Measurements from ENCODE around the gene IL22RA1. TPM values are rescaled to one million over a fixed set of nuclear protein-coding genes. Genes with fewer than 3 reads are reported as not detected.

The IL22RA1 gene
- total RNA-seq, 1 experiment from 2014 or later: 1.2 TPM

- no peaks in the 10 kb centered on the region for H3K27me3 ChIP-seq (ENCODE audit: low read length)
- H3K4me3 ChIP-seq (ENCODE audit: low read length): no peak overlapping the region
- no TSS peak for BruUV-seq (replicated peaks)
- no peaks in the 10 kb centered on the region for H3K9me3 ChIP-seq (ENCODE audit: low read length)
- POLR2A ChIA-PET (ENCODE audit: unreplicated experiment): interaction anchor here (0.6 kb wide), 1 partner anchor 46 kb away, joined by 3 read pairs; no protein-coding TSS in a partner anchor
- ATAC-seq: no peak
- H3K27ac ChIP-seq (ENCODE audit: low read length): no peak overlapping the region
- no peak overlapping the region for H3K4me2 ChIP-seq (ENCODE audit: low read length)
- intact Hi-C loops (cut with micrococcal nuclease): no loop called here
- no peak overlapping the region for H3K9ac ChIP-seq (ENCODE audit: low read length)
- TF ChIP-seq CTCF (conservative IDR thresholded peaks at IDR 0.05; ENCODE audit: low read depth, low read length) (no peak), EZH2phosphoT487 (IDR thresholded peaks at IDR 0.05; ENCODE audit: borderline replicate concordance, low read length) (no peak), EZH2 (IDR thresholded peaks at IDR 0.05; ENCODE audit: low read length, unreplicated experiment) (no peak)
- peaks cover 11% of the 10 kb centered on the region; the same call in 1 of the 2 replicates for H3K4me1 ChIP-seq (ENCODE audit: insufficient read depth, low read length)
- H2AFZ ChIP-seq (ENCODE audit: low read length): no peak overlapping the region
- CTCF ChIA-PET: no interaction called here
- peaks cover 17% of the 10 kb centered on the region; the same call in 1 of the 2 replicates for H3K79me2 ChIP-seq (ENCODE audit: low read length)
- no peaks in the 10 kb centered on the region for H3K36me3 ChIP-seq (ENCODE audit: low read depth, low read length)
- DNase-seq: no peak
- H3F3A ChIP-seq (ENCODE audit: low read length, unreplicated experiment): no peaks in the 10 kb centered on the region
- no peaks in the 10 kb centered on the region for H4K20me1 ChIP-seq (ENCODE audit: low read length)
- H3K9me2 ChIP-seq (replicated peaks; ENCODE audit: low read length): no peaks in the 10 kb centered on the region
These were observed 39.1 kb upstream of the IL22RA1 start for GRCh38 chr1:24182061-24182460.

GRCh38 chr1:24181619-24182018, 38.7 kb upstream of the IL22RA1 start:
- ChIA-PET POLR2A (ENCODE audit: unreplicated experiment) (interaction anchor here (0.6 kb wide), 1 partner anchor 45 kb away, joined by 3 read pairs; no protein-coding TSS in a partner anchor), CTCF (no interaction called here)
- Histone ChIP-seq H3K27me3 (ENCODE audit: low read length) (no peaks in the 10 kb centered on the region), H3F3A (ENCODE audit: low read length, unreplicated experiment) (no peaks in the 10 kb centered on the region), H3K27ac (ENCODE audit: low read length) (no peak overlapping the region), H3K79me2 (ENCODE audit: low read length) (peaks cover 14% of the 10 kb centered on the region; the same call in 1 of the 2 replicates), H3K4me2 (ENCODE audit: low read length) (no peak overlapping the region), H3K9me3 (ENCODE audit: low read length) (no peaks in the 10 kb centered on the region), H3K4me1 (ENCODE audit: insufficient read depth, low read length) (peaks cover 9% of the 10 kb centered on the region; the same call in 1 of the 2 replicates), H3K36me3 (ENCODE audit: low read depth, low read length) (no peaks in the 10 kb centered on the region), H3K9me2 (replicated peaks; ENCODE audit: low read length) (no peaks in the 10 kb centered on the region), H3K9ac (ENCODE audit: low read length) (no peak overlapping the region), H4K20me1 (ENCODE audit: low read length) (no peaks in the 10 kb centered on the region), H3K4me3 (ENCODE audit: low read length) (no peak overlapping the region), H2AFZ (ENCODE audit: low read length) (no peak overlapping the region)
- intact Hi-C loops (cut with micrococcal nuclease): no loop called here
- DNase-seq: no peak
- TF ChIP-seq EZH2phosphoT487 (IDR thresholded peaks at IDR 0.05; ENCODE audit: borderline replicate concordance, low read length) (no peak), CTCF (conservative IDR thresholded peaks at IDR 0.05; ENCODE audit: low read depth, low read length) (no peak), EZH2 (IDR thresholded peaks at IDR 0.05; ENCODE audit: low read length, unreplicated experiment) (no peak)
- BruUV-seq (replicated peaks): no TSS peak
- no peak for ATAC-seq

GRCh38 chr1:24180676-24181075, 37.7 kb upstream of the IL22RA1 start:
- H3K9me3 ChIP-seq (ENCODE audit: low read length): no peaks in the 10 kb centered on the region
- ChIA-PET CTCF (no interaction called here), POLR2A (ENCODE audit: unreplicated experiment) (no interaction called here)
- no peaks in the 10 kb centered on the region for H3K27me3 ChIP-seq (ENCODE audit: low read length)
- BruUV-seq (replicated peaks): no TSS peak
- H3K4me3 ChIP-seq (ENCODE audit: low read length): no peak overlapping the region
- no peak overlapping the region for H2AFZ ChIP-seq (ENCODE audit: low read length)
- H3F3A ChIP-seq (ENCODE audit: low read length, unreplicated experiment): no peaks in the 10 kb centered on the region
- intact Hi-C loops (cut with micrococcal nuclease): no loop called here
- no peaks in the 10 kb centered on the region for H3K4me1 ChIP-seq (ENCODE audit: insufficient read depth, low read length)
- TF ChIP-seq CTCF (conservative IDR thresholded peaks at IDR 0.05; ENCODE audit: low read depth, low read length) (no peak), EZH2phosphoT487 (IDR thresholded peaks at IDR 0.05; ENCODE audit: borderline replicate concordance, low read length) (no peak), EZH2 (IDR thresholded peaks at IDR 0.05; ENCODE audit: low read length, unreplicated experiment) (no peak)
- H3K36me3 ChIP-seq (ENCODE audit: low read depth, low read length): no peaks in the 10 kb centered on the region
- H3K79me2 ChIP-seq (ENCODE audit: low read length): 0 out of 2 replicates have a peak, but pooled peaks cover 4% of the 10 kb centered on the region
- no peaks in the 10 kb centered on the region for H3K9me2 ChIP-seq (replicated peaks; ENCODE audit: low read length)
- no peak overlapping the region for H3K4me2 ChIP-seq (ENCODE audit: low read length)
- no peaks in the 10 kb centered on the region for H4K20me1 ChIP-seq (ENCODE audit: low read length)
- DNase-seq: no peak
- H3K9ac ChIP-seq (ENCODE audit: low read length): no peak overlapping the region
- H3K27ac ChIP-seq (ENCODE audit: low read length): no peak overlapping the region
- ATAC-seq: no peak

Data from PC-3 (cell line).